HCT116 (cell line): ENCODE data around the gene SHISAL2B. TPM values are rescaled to one million over a fixed set of nuclear protein-coding genes. Genes with fewer than 3 reads are reported as not detected.

Source experiments
- ATAC-seq: fragments of 200-7000 bp; cut with Tn5 transposase; 2 replicates; pipeline ENCODE4 v1.9.1; 2020; ENCODE audit warnings: mild to moderate bottlenecking, moderate library complexity
- BruUV-seq: library from RNA; stranded (reverse); fragments of 400-500 nt; replicated peaks from 2 replicates; lab custom pipeline; 2021; lab: Mats Ljungman, UMichigan
- CTCF ChIA-PET: fragments of 300-600 bp; sonication (Branson Sonifier 250); formaldehyde crosslinking; loops from one replicate; lab custom pipeline; 2021; ENCODE audit warnings: antibody characterized with exemption; lab: Charles Lee
- POLR2A ChIA-PET: fragments of 300-600, 350-600 bp; sonication (Branson Sonifier 250); formaldehyde crosslinking; loops from one replicate; lab custom pipeline; 2021; ENCODE audit warnings: antibody characterized with exemption; lab: Charles Lee
- RAD21 ChIA-PET, 2 experiments: fragments of 300-600 bp; sonication (Branson Sonifier 250); formaldehyde crosslinking; loops; one replicate each; lab custom pipeline; 2023; ENCODE audit warnings: low total read pairs in 2 of 2; ENCODE audit not compliant: uncharacterized antibody in 2 of 2, unreplicated experiment in 2 of 2, low non-redundant PET in 1 of 2; lab: Charles Lee
- DNase-seq: peaks from one replicate; pipeline ENCODE4 v3.0.0-alpha.2; 2010; ENCODE audit warnings: low read depth, low spot score
- H2AFZ ChIP-seq: fragments of 200-600 bp; shearing (Covaris generic), sonication (generic); 2 replicates; pipeline ENCODE4 v1.6.1; 2017; ENCODE audit warnings: low read depth, mixed run types, mixed read lengths, antibody characterized with exemption, low read length; ENCODE audit not compliant: poor library complexity, severe bottlenecking
- H3K27ac ChIP-seq: 2 replicates; pipeline ENCODE4 v1.5.1; 2012; ENCODE audit warnings: low read depth, low read length
- H3K27me3 ChIP-seq: fragments of 200-600 bp; sonication (generic); 2 replicates; pipeline ENCODE4 v1.6.1; 2016; ENCODE audit warnings: mixed run types, low read length, mixed read lengths; ENCODE audit not compliant: insufficient read depth
- H3K36me3 ChIP-seq, 2 experiments: fragments of 200-500 bp in 1 of 2; fragments of 200-600 bp in 1 of 2; sonication (Bioruptor generic) in 1 of 2; sonication (generic) in 1 of 2; 2 replicates each; pipeline versions ENCODE4 v1.5.1 to v1.6.1; 2014 to 2016; ENCODE audit warnings: low read length in 2 of 2, inconsistent platforms in 1 of 2, mixed read lengths in 1 of 2, mixed run types in 1 of 2; ENCODE audit not compliant: insufficient read depth in 2 of 2, control insufficient read depth in 1 of 2
- H3K4me1 ChIP-seq, 2 experiments: fragments of 200-600 bp in 1 of 2; sonication (generic) in 1 of 2; 2 replicates each; pipeline versions ENCODE4 v1.5.1 to v1.6.1; 2012 to 2017; ENCODE audit warnings: low read length in 2 of 2, inconsistent platforms in 1 of 2, mild to moderate bottlenecking in 1 of 2, mixed read lengths in 1 of 2, mixed run types in 1 of 2, moderate library complexity in 1 of 2; ENCODE audit not compliant: insufficient read depth in 2 of 2, control insufficient read depth in 1 of 2
- H3K4me2 ChIP-seq: fragments of 200-600 bp; sonication (generic); 2 replicates; pipeline ENCODE4 v1.6.1; 2017; ENCODE audit warnings: mixed run types, low read length, mixed read lengths
- H3K4me3 ChIP-seq, 2 experiments: fragments of 200-600 bp in 1 of 2; sonication (generic) in 1 of 2; replicated peaks in 1 of 2; 2 replicates each; pipeline ENCODE4 v1.5.1; 2011 to 2016; ENCODE audit warnings: low read length in 2 of 2, control low read depth in 1 of 2, low read depth in 1 of 2, mild to moderate bottlenecking in 1 of 2, mixed read lengths in 1 of 2, mixed run types in 1 of 2
- H3K79me2 ChIP-seq: fragments of 200-600 bp; sonication (generic); 2 replicates; pipeline ENCODE4 v1.6.1; 2017; ENCODE audit warnings: mild to moderate bottlenecking, mixed run types, low read length, moderate library complexity, mixed read lengths; ENCODE audit not compliant: insufficient read depth
- H3K9ac ChIP-seq: fragments of 200-600 bp; sonication (generic); 2 replicates; pipeline ENCODE4 v1.6.1; 2016; ENCODE audit warnings: low read length, mixed read lengths
- H3K9me2 ChIP-seq: fragments of 200-600 bp; sonication (generic), shearing (Covaris generic); 2 replicates; pipeline ENCODE4 v1.6.1; 2017; ENCODE audit warnings: mixed run types, mild to moderate bottlenecking, moderate library complexity; ENCODE audit not compliant: insufficient read depth
- H3K9me3 ChIP-seq, 2 experiments: fragments of 200-500 bp in 1 of 2; fragments of 200-600 bp in 1 of 2; sonication (Bioruptor generic) in 1 of 2; sonication (generic) in 1 of 2; 2 replicates each; pipeline ENCODE4 v1.6.1; 2014 to 2017; ENCODE audit warnings: low read length in 2 of 2, mixed read lengths in 2 of 2, inconsistent platforms in 1 of 2, low read depth in 1 of 2, mild to moderate bottlenecking in 1 of 2, mixed run types in 1 of 2, moderate library complexity in 1 of 2; ENCODE audit not compliant: control insufficient read depth in 1 of 2, insufficient read depth in 1 of 2
- H4K20me1 ChIP-seq: fragments of 200-600 bp; sonication (generic), shearing (Covaris generic); 2 replicates; pipeline ENCODE4 v1.6.1; 2017; ENCODE audit warnings: mixed run types, mild to moderate bottlenecking, moderate library complexity; ENCODE audit not compliant: insufficient read depth
- ATF3 ChIP-seq: IDR thresholded peaks from 2 replicates; pipeline ENCODE4 v1.6.1; 2012
- CBX3 ChIP-seq: IDR thresholded peaks from 2 replicates; pipeline ENCODE4 v1.6.1; 2012; ENCODE audit warnings: low read depth
- CEBPB ChIP-seq: IDR thresholded peaks from 2 replicates; pipeline ENCODE4 v1.6.1; 2012; ENCODE audit warnings: low read depth
- CTCF ChIP-seq, 3 experiments: fragments of 200-600 bp in 1 of 3; sonication (generic) in 1 of 3; IDR thresholded peaks in 2 of 3; conservative IDR thresholded peaks in 1 of 3; 2 replicates each; pipeline ENCODE4 v1.5.1; 2012 to 2017; ENCODE audit warnings: low read depth in 2 of 3, low read length in 2 of 3, antibody characterized with exemption in 1 of 3, borderline replicate concordance in 1 of 3, control low read depth in 1 of 3, mild to moderate bottlenecking in 1 of 3, mixed read lengths in 1 of 3, mixed run types in 1 of 3, moderate library complexity in 1 of 3; ENCODE audit not compliant: insufficient read depth in 1 of 3
- ELF1 ChIP-seq: IDR thresholded peaks from 2 replicates; pipeline ENCODE4 v1.6.1; 2012; ENCODE audit warnings: low read depth, borderline replicate concordance
- EZH2phosphoT487 ChIP-seq: fragments of 200-600 bp; IDR thresholded peaks from 2 replicates; pipeline ENCODE4 v1.6.1; 2018; ENCODE audit warnings: antibody characterized with exemption, borderline replicate concordance
- FOSL1 ChIP-seq: IDR thresholded peaks from 2 replicates; pipeline ENCODE4 v1.6.1; 2012; ENCODE audit warnings: low read depth
- JUND ChIP-seq: IDR thresholded peaks from 2 replicates; pipeline ENCODE4 v1.6.1; 2012
- POLR2A ChIP-seq: IDR thresholded peaks from 2 replicates; pipeline ENCODE4 v1.7.0; 2011; ENCODE audit warnings: borderline replicate concordance; ENCODE audit not compliant: insufficient read depth, insufficient read length; ENCODE audit errors: extremely low read depth
- REST ChIP-seq: IDR thresholded peaks from 2 replicates; pipeline ENCODE4 v1.6.1; 2012; ENCODE audit warnings: low read depth
- SIN3A ChIP-seq: IDR thresholded peaks from 2 replicates; pipeline ENCODE4 v1.6.1; 2012; ENCODE audit warnings: low read depth
- SP1 ChIP-seq: IDR thresholded peaks from 2 replicates; pipeline ENCODE4 v1.6.1; 2012; ENCODE audit warnings: low read depth
- SRF ChIP-seq: IDR thresholded peaks from 2 replicates; pipeline ENCODE4 v1.6.1; 2012; ENCODE audit warnings: low read depth
- TCF7L2 ChIP-seq: IDR thresholded peaks from 2 replicates; pipeline ENCODE4 v1.7.0; 2011; ENCODE audit warnings: borderline replicate concordance, inconsistent platforms; ENCODE audit not compliant: insufficient read depth, insufficient read length; ENCODE audit errors: extremely low read depth
- YY1 ChIP-seq: IDR thresholded peaks from 2 replicates; pipeline ENCODE4 v1.6.1; 2011; ENCODE audit warnings: low read length, low read depth, moderate library complexity, mild to moderate bottlenecking; ENCODE audit not compliant: insufficient replicate concordance; ENCODE audit errors: extremely low read depth
- ZBTB33 ChIP-seq: IDR thresholded peaks from 2 replicates; pipeline ENCODE4 v1.6.1; 2011; ENCODE audit warnings: mild to moderate bottlenecking, low read length, moderate library complexity; ENCODE audit not compliant: insufficient replicate concordance; ENCODE audit errors: extremely low read depth
- ZNF274 ChIP-seq: fragments of 200-500 bp; sonication (Bioruptor generic); IDR thresholded peaks from 2 replicates; pipeline ENCODE4 v1.6.1; 2014; ENCODE audit warnings: mild to moderate bottlenecking, low read depth, low read length, inconsistent platforms
- intact Hi-C: fragments of 100-400 bp; cut with micrococcal nuclease; formaldehyde crosslinking; loops from 2 replicates; pipeline ENCODE4 v1.10.0; 2022
- total RNA-seq: library from RNA; stranded (reverse); gene quantifications from one replicate; pipeline ENCODE4 v1.2.1, GENCODE V29; 2021; ENCODE audit not compliant: unreplicated experiment

Gene SHISAL2B
- total RNA-seq, 1 experiment from 2014 or later: not detected

GRCh38 chr5:64742411-64742810 lies 52.1 kb downstream of the SHISAL2B start:
- Histone ChIP-seq H3K27me3 (no peaks in the 10 kb centered on the region), H4K20me1 (no peaks in the 10 kb centered on the region), H3K79me2 (peaks cover 3% of the 10 kb centered on the region; the same call in 1 of the 2 replicates), H3K9me3 (no peaks in the 10 kb centered on the region), H3K9ac (no peak overlapping the region), H3K4me2 (no peak overlapping the region), H3K9me2 (no peaks in the 10 kb centered on the region), H2AFZ (no peak overlapping the region), H3K4me3 (no peak overlapping the region), H3K36me3 (peaks cover 0 to 7% of the 10 kb centered on the region in 2 experiments; a peak in 1 of 4 replicates), H3K4me1 (no peaks in the 10 kb centered on the region), H3K27ac (no peak overlapping the region)
- DNase-seq: no peak
- no TSS peak for BruUV-seq
- TF ChIP-seq ZNF274 (no peak), EZH2phosphoT487 (no peak), TCF7L2 (no peak), JUND (no peak), REST (no peak), POLR2A (no peak), SP1 (no peak), SRF (no peak), ATF3 (no peak), FOSL1 (no peak), CTCF (IDR thresholded peaks at IDR 0.05 in 2 of 3, conservative IDR thresholded peaks at IDR 0.05 in 1 of 3; ENCODE audit: borderline replicate concordance in 1 of 3, insufficient read depth in 1 of 3, low read depth in 2 of 3, low read length in 2 of 3) (no peak), ZBTB33 (no peak), CEBPB (no peak), YY1 (no peak), SIN3A (no peak), CBX3 (no peak), ELF1 (no peak)
- no peak for ATAC-seq
- ChIA-PET RAD21 (no interaction called here), CTCF (no interaction called here), POLR2A (no interaction called here)
- intact Hi-C loops: no loop called here
